H9 (cell line): ENCODE results near the gene GPR173. TPM values are rescaled to one million over a fixed set of nuclear protein-coding genes. Genes with fewer than 3 reads are reported as not detected.

ENCODE experiments used
- DNase-seq: peaks from one replicate; pipeline ENCODE4 v3.0.0-alpha.2; 2017
- H2AFZ ChIP-seq: one replicate; pipeline ENCODE4 v1.6.1; 2013; ENCODE audit warnings: mild to moderate bottlenecking, low read length, control low read depth, moderate library complexity
- H2AK5ac ChIP-seq: 2 replicates; pipeline ENCODE4 v1.6.1; 2013; ENCODE audit warnings: low read length, control low read depth, mixed read lengths; ENCODE audit not compliant: insufficient read length
- H2BK120ac ChIP-seq: one replicate; pipeline ENCODE4 v1.6.1; 2013; ENCODE audit warnings: low read depth, mild to moderate bottlenecking, low read length, control low read depth, inconsistent platforms; ENCODE audit not compliant: poor library complexity, severe bottlenecking
- H2BK12ac ChIP-seq: 2 replicates; pipeline ENCODE4 v1.6.1; 2013; ENCODE audit warnings: low read length, control low read depth, mixed read lengths, low read depth; ENCODE audit not compliant: insufficient read length
- H2BK15ac ChIP-seq: 2 replicates; pipeline ENCODE4 v1.6.1; 2013; ENCODE audit warnings: low read depth, low read length, control low read depth
- H2BK20ac ChIP-seq: one replicate; pipeline ENCODE4 v1.6.1; 2013; ENCODE audit warnings: low read depth, mild to moderate bottlenecking, low read length, control low read depth, inconsistent platforms; ENCODE audit not compliant: poor library complexity, severe bottlenecking
- H2BK5ac ChIP-seq: 2 replicates; pipeline ENCODE4 v1.6.1; 2013; ENCODE audit warnings: low read length, control low read depth, mixed read lengths; ENCODE audit not compliant: insufficient read length
- H3K14ac ChIP-seq: 2 replicates; pipeline ENCODE4 v1.6.1; 2013; ENCODE audit warnings: low read length, control low read depth; ENCODE audit not compliant: insufficient read depth
- H3K18ac ChIP-seq: 2 replicates; pipeline ENCODE4 v1.6.1; 2013; ENCODE audit warnings: low read depth, mild to moderate bottlenecking, mixed read lengths, low read length, control low read depth; ENCODE audit not compliant: insufficient read length
- H3K23ac ChIP-seq: 2 replicates; pipeline ENCODE4 v1.6.1; 2013; ENCODE audit warnings: low read length, control low read depth, mixed read lengths, low read depth; ENCODE audit not compliant: insufficient read length
- H3K23me2 ChIP-seq: 2 replicates; pipeline ENCODE4 v1.6.1; 2013; ENCODE audit warnings: low read depth, mild to moderate bottlenecking, mixed read lengths, low read length, control low read depth; ENCODE audit not compliant: insufficient read length, poor library complexity, severe bottlenecking
- H3K27ac ChIP-seq: 2 replicates; pipeline ENCODE4 v1.5.1; 2013; ENCODE audit warnings: low read length, control low read depth, mixed read lengths, low read depth; ENCODE audit not compliant: insufficient read length
- H3K27me3 ChIP-seq: 2 replicates; pipeline ENCODE4 v1.6.1; 2013; ENCODE audit warnings: low read length, control low read depth, inconsistent platforms; ENCODE audit not compliant: insufficient read depth
- H3K4ac ChIP-seq: 2 replicates; pipeline ENCODE4 v1.6.1; 2013; ENCODE audit warnings: low read depth, mild to moderate bottlenecking, control low read depth, inconsistent platforms, low read length, moderate library complexity
- H3K4me1 ChIP-seq: 2 replicates; pipeline ENCODE4 v1.6.1; 2013; ENCODE audit warnings: low read length, control low read depth, inconsistent platforms; ENCODE audit not compliant: insufficient read depth
- H3K4me2 ChIP-seq: 2 replicates; pipeline ENCODE4 v1.6.1; 2013; ENCODE audit warnings: low read length, control low read depth, mixed read lengths; ENCODE audit not compliant: insufficient read length, insufficient read depth
- H3K56ac ChIP-seq: 2 replicates; pipeline ENCODE4 v1.6.1; 2013; ENCODE audit warnings: low read depth, mild to moderate bottlenecking, mixed read lengths, low read length, control low read depth; ENCODE audit not compliant: insufficient read length
- H3K79me1 ChIP-seq: 2 replicates; pipeline ENCODE4 v1.6.1; 2013; ENCODE audit warnings: low read depth, mild to moderate bottlenecking, moderate library complexity, low read length, control low read depth, inconsistent platforms; ENCODE audit not compliant: insufficient read depth, poor library complexity, severe bottlenecking
- H3K79me2 ChIP-seq: 2 replicates; pipeline ENCODE4 v1.6.1; 2013; ENCODE audit warnings: low read length, control low read depth, inconsistent platforms; ENCODE audit not compliant: insufficient read depth
- H3K9ac ChIP-seq: 2 replicates; pipeline ENCODE4 v1.6.1; 2013; ENCODE audit warnings: low read length, control low read depth, mixed read lengths; ENCODE audit not compliant: insufficient read length; ENCODE audit errors: extremely low read depth
- H3K9me3 ChIP-seq: one replicate; pipeline ENCODE4 v1.6.1; 2013; ENCODE audit warnings: low read depth, low read length, inconsistent platforms; ENCODE audit not compliant: control insufficient read depth
- H3T11ph ChIP-seq: one replicate; pipeline ENCODE4 v1.6.1; 2013; ENCODE audit warnings: mild to moderate bottlenecking, low read length, control low read depth, inconsistent platforms
- H4K20me1 ChIP-seq: one replicate; pipeline ENCODE4 v1.6.1; 2013; ENCODE audit not compliant: control insufficient read depth, insufficient read length, insufficient read depth
- H4K5ac ChIP-seq: 2 replicates; pipeline ENCODE4 v1.6.1; 2013; ENCODE audit warnings: low read depth, mild to moderate bottlenecking, mixed read lengths, low read length, control low read depth; ENCODE audit not compliant: insufficient read length
- H4K8ac ChIP-seq: replicated peaks from 2 replicates; pipeline ENCODE4 v1.6.1; 2013; ENCODE audit warnings: low read length, control low read depth, mixed read lengths, low read depth; ENCODE audit not compliant: insufficient read length
- H4K91ac ChIP-seq: 2 replicates; pipeline ENCODE4 v1.6.1; 2013; ENCODE audit warnings: low read depth, mild to moderate bottlenecking, moderate library complexity, mixed read lengths, low read length, control low read depth; ENCODE audit not compliant: insufficient read length
- H3K27ac Mint-ChIP-seq, 3 experiments: 2 replicates in 2 of 3; 3 replicates in 1 of 3; pipeline ENCODE4 v1.8.0; 2020 to 2021; ENCODE audit warnings: mixed read lengths in 3 of 3, mild to moderate bottlenecking in 1 of 3, moderate library complexity in 1 of 3
- H3K27me3 Mint-ChIP-seq: 2 replicates; pipeline ENCODE4 v1.8.0; 2021; ENCODE audit warnings: low read depth, mild to moderate bottlenecking, moderate library complexity, mixed read lengths
- H3K36me3 Mint-ChIP-seq, 3 experiments: 2 replicates in 2 of 3; 3 replicates in 1 of 3; pipeline ENCODE4 v1.8.0; 2020 to 2021; ENCODE audit warnings: low read depth in 3 of 3, mixed read lengths in 3 of 3; ENCODE audit not compliant: insufficient read depth in 1 of 3
- H3K4me1 Mint-ChIP-seq, 2 experiments: 2 replicates each; pipeline ENCODE4 v1.8.0; 2020; ENCODE audit warnings: mixed read lengths in 2 of 2
- H3K4me3 Mint-ChIP-seq, 2 experiments: 2 replicates in 1 of 2; 3 replicates in 1 of 2; pipeline ENCODE4 v1.8.0; 2020 to 2021; ENCODE audit warnings: mild to moderate bottlenecking in 2 of 2, mixed read lengths in 2 of 2, moderate library complexity in 1 of 2
- H3K9me3 Mint-ChIP-seq, 2 experiments: 2 replicates in 1 of 2; 3 replicates in 1 of 2; pipeline ENCODE4 v1.8.0; 2020; ENCODE audit warnings: mild to moderate bottlenecking in 2 of 2, mixed read lengths in 2 of 2, moderate library complexity in 1 of 2
- WGBS: extraction: QIAGEN DNeasy Blood & Tissue Kit; methylation state at CpG from one replicate; pipeline ENCODE4 v1.1.7; 2013; ENCODE audit warnings: missing lambda C conversion rate, low lambda C conversion rate, mixed read lengths; ENCODE audit not compliant: insufficient read length; ENCODE audit errors: extremely low coverage; 5-methylcytosine and 5-hydroxymethylcytosine counted together
- total RNA-seq: library from RNA; stranded (reverse); gene quantifications from 2 replicates; pipeline ENCODE4 v1.2.1, GENCODE V29; 2021
- TF ChIP-seq, protein P1 (sequence below): fragments of 200-600 bp; sonication (generic); conservative IDR thresholded peaks from 3 replicates; pipeline ENCODE4 v1.8.0; 2021; ENCODE audit warnings: antibody characterized with exemption, mild to moderate bottlenecking

Gene GPR173
- total RNA-seq, 1 experiment from 2014 or later, result 5.4 TPM

DNA sequence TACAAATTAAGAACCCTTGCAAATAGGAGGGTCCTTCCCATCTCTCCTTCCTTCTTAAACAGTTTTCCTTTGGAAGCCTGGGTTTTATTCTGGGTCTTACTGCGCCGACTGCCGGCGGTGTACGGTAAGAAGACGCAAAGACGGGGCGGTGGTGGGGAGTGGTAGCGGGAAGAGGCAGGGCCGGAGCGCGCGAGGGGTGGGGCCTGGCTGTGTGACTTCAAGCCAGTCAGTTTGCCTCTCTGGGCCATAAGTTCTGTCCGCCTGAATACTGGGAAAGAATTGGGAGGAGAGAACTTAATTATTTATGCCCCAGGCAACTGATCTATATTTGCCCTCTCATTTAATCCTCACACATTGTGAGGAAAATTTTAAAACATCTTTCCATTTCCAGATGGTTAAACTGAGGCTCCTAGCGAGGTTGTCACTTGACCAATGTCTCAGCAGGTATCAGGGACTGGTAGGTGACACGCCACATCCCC, 44.6 kb downstream of the GPR173 start:
- H3K36me3 Mint-ChIP-seq, result peaks cover 2 to 4% (median 4%) of the 10 kb centered on the region in 3 experiments; a peak in 5 of 7 replicates
- WGBS, result no CpG with 5 or more reads among the region's 16 CpGs
- no peak overlapping the region for H2AFZ ChIP-seq
- H2BK15ac ChIP-seq, result no peak overlapping the region
- peak overlapping the region; percentile 78 for H3K4me2 ChIP-seq
- H3K27ac Mint-ChIP-seq, result peak overlapping the region; percentile 28 to 96 (median 95); a peak in 5 of 7 replicates
- no peaks in the 10 kb centered on the region for H4K20me1 ChIP-seq
- H3K27me3 Mint-ChIP-seq, result no peaks in the 10 kb centered on the region; the same call in 1 of the 2 replicates
- peak overlapping the region; percentile 49 for H3K9ac ChIP-seq
- H3K79me1 ChIP-seq, result no peaks in the 10 kb centered on the region
- no peak overlapping the region for H2BK12ac ChIP-seq
- H3K9me3 Mint-ChIP-seq, result peaks cover 54 to 68% of the 10 kb centered on the region in 2 experiments
- no peaks in the 10 kb centered on the region for H3K27me3 ChIP-seq
- TF ChIP-seq, protein P1, sequence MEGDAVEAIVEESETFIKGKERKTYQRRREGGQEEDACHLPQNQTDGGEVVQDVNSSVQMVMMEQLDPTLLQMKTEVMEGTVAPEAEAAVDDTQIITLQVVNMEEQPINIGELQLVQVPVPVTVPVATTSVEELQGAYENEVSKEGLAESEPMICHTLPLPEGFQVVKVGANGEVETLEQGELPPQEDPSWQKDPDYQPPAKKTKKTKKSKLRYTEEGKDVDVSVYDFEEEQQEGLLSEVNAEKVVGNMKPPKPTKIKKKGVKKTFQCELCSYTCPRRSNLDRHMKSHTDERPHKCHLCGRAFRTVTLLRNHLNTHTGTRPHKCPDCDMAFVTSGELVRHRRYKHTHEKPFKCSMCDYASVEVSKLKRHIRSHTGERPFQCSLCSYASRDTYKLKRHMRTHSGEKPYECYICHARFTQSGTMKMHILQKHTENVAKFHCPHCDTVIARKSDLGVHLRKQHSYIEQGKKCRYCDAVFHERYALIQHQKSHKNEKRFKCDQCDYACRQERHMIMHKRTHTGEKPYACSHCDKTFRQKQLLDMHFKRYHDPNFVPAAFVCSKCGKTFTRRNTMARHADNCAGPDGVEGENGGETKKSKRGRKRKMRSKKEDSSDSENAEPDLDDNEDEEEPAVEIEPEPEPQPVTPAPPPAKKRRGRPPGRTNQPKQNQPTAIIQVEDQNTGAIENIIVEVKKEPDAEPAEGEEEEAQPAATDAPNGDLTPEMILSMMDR, result peak; percentile 65
- peak overlapping the region; percentile 59 to 93 for H3K4me3 Mint-ChIP-seq
- H3K4me1 ChIP-seq, result no peaks in the 10 kb centered on the region
- H4K91ac ChIP-seq, result no peak overlapping the region
- H3K23ac ChIP-seq, result no peak overlapping the region
- no peak overlapping the region for H3T11ph ChIP-seq
- no peak overlapping the region for H2AK5ac ChIP-seq
- DNase-seq, result peak; percentile 85
- H3K27ac ChIP-seq, result peak overlapping the region; percentile 82
- H2BK20ac ChIP-seq, result no peak overlapping the region
- H4K8ac ChIP-seq, result no peak overlapping the region
- H3K18ac ChIP-seq, result peak overlapping the region; percentile 45
- H3K9me3 ChIP-seq, result peaks cover 27% of the 10 kb centered on the region
- no peaks in the 10 kb centered on the region for H3K79me2 ChIP-seq
- peaks cover 8% of the 10 kb centered on the region for H3K23me2 ChIP-seq
- peaks cover 2 to 7% of the 10 kb centered on the region in 2 experiments; a peak in 3 of 4 replicates for H3K4me1 Mint-ChIP-seq
- H2BK120ac ChIP-seq, result no peak overlapping the region
- no peak overlapping the region for H2BK5ac ChIP-seq
- H3K4ac ChIP-seq, result no peak overlapping the region
- H3K56ac ChIP-seq, result no peak overlapping the region
- no peak overlapping the region for H4K5ac ChIP-seq
- no peak overlapping the region for H3K14ac ChIP-seq
